HG03064 (cell line): Measurements from ENCODE around the gene S100A13.
"Not testable (repeated sequence)": the region's sequence is repeated elsewhere in the genome, so short reads cannot be mapped to it uniquely, and the experiment has no call there.

Experiments
- ATAC-seq: cut with Tn5 transposase; IDR thresholded peaks from one replicate; pipeline ENCODE4 v1.9.1; 2021; ENCODE audit warnings: low read depth; ENCODE audit not compliant: unreplicated experiment

S100A13 gene

DNA sequence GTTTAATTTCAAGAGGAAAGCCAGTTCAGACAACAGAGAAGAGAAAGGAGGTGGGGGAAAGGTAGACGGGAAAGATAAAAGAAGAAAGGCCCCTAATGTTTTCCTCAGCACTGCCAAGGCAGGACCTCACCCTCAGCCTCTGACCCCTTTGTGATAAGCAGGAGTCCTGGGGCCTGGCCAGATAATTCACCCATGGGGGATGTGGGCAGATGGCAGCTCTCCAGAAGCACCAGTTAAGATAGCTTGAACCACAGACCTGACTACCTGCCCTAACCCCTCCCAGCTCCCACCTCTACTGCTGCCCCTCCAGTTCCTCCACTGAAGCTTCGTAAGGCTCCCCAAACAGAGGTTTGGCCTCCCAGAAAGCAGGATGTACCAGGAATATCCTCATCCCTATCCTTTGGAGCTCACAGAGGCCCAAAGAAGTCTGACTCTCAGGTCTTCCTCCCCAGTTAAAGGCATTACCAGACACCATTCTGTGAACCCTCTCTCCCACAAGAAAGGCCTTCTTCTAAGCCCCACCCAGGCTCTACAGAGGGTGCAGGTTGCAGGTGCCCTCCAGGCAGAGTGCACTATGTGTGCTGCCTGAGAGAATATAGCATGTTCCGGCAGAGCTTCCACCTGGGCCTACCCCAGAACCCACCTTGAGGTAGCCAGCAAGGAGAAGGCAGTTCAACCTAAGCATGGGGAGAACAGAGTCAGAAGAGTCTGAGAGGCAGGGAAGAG lies 22.0 kb upstream of the S100A13 start:
- ATAC-seq: no peak

DNA sequence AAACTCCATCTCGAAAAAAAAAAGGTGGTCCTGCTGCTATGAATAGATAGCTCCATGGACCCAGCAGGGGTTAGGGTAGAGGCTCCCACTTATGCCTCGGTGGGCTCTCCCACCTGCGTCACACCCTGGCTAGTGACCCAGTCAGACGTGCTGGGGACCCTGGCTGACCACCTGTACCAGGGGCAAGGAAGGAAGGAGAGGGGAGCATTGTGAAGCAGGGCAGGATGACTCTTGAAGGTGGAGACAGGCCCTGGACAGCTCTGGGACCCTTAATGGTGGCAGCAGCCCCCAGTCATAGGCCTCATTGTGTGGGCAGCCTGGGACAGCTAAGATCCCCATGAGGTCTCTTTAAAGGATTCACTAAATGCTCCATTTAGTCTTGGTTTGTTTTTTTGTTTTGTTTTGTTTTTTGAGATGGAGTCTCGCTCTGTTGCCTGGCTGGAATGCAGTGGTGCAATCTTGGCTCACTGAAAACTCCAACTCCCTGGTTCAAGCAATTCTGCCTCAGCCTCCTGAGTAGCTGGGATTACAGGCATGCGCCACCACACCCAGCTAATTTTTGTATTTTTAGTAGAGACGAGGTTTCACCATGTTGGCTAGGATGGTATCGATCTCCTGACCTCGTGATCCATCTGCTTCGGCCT lies 20.8 kb upstream of the S100A13 start:
- no peak for ATAC-seq

DNA sequence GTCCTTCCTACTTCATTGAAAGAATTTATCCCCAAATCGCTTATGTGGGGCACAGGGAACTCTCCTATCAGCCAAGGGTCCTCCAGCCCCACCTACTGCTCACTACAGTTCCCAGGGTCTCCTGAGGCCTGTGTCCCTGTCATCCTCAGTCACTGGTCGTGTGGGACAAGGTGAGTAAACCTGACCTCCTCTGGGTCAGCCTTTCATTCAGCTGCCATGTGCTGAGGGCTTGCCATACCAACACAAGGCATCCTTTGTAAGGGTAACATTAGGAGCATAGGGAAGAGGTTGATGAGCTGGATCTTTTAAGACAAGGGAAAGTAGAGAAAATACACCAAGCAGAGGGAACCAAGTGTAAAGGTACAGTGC lies 20.0 kb upstream of the S100A13 start:
- no peak for ATAC-seq

DNA sequence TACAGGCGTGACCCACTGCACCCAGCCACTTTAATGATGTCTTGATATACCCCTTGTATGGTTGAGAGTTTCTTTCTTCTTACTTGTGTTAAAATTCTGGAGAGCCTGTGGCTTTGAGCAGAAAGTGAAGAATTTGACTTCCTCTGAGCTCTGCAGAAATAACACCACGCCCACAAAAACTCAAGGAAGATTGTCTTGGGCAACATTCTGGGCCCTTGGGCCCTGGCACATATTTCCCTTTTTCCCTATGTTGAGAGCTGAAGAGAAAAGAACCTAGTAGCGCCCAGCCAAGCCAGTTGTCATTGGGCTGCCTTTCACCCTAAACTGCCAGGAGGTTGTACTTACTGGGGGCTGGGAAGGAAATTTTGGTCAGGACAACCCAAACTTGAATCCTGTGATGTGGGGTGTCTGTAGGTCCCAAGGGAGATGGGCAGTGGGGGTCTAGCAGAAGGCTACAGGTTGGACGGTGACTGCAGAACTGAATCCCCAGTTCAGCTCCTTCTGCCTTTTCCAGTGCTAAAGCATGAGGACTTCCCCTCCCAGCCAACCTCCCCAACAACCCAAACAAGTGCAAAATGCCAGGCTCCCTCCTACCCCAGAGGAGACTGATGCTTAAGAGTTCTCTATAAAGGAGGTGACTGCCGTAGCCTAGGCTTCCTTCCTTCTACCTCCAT lies 19.5 kb upstream of the S100A13 start:
- no peak for ATAC-seq

DNA sequence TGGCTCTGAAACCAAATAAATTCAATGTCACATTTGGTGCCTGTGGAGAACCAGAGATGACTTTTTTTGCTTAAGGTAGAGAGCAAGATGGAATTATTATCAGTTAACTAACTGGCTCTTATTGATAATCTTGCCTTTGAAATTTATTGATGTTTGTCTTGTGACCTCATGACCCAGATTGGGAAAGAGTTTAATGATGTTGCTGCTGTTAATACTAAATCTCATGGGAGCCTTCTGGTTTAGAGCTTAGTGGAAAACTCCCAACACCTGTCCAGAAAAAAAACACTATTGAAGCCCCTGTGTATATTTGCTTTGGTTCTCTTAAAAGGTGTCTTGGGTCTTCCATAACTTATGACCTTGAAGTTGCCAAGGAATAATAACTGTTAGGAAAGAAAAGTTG lies 16.5 kb upstream of the S100A13 start:
- no peak for ATAC-seq

DNA sequence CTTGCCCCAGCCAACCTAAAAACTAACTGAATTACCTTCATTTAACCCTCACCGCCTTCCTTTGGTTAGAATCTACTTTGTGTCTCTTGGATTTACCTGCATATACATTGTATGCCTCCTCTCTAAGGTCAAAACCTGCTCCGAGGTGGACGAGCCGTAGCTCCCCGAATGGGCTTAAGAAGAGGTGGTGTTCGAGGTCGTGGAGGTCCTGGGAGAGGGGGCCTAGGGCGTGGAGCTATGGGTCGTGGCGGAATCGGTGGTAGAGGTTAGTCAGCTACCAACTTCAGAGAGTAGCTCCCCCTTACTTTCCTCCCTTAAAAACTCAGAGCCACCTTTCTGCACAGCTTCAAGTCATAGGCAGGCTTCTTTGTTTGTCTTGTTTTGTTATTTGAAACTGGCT lies 15.8 kb upstream of the S100A13 start:
- ATAC-seq: no peak

DNA sequence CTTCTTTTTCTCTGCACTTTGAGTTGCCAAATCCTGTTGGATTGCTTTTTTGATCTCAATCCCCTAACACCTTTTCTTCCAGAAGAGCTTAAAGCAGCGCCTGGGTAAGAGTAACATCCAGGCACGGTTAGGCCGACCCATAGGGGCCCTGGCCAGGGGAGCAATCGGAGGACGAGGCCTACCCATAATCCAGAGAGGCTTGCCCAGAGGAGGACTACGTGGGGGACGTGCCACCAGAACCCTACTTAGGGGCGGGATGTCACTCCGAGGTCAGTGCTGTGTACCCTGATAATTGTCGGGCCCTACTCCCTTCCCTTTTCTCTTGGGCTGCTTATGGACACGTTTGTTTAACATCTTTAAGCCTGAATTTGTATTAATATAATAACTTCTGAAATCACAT lies 14.9 kb upstream of the S100A13 start:
- ATAC-seq: no peak

DNA sequence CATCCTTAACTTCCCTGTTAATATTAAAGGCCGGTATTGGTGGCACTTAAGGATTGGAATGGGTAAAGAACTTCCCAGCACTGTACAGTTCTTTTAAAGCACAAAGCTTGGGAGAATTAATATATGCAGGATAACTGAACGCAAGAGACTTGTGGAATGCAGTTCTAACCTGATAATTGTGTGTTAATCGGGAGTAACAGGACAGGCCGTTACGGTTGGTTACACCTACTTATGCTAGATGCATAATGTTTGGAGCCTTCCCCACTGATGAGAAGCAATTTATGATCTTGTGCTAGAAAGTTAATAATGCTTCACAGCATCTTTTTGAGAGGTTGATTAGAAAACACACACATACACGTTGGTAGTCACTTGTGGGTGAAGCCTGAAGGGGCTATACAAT lies 13.6 kb upstream of the S100A13 start:
- no peak for ATAC-seq

DNA sequence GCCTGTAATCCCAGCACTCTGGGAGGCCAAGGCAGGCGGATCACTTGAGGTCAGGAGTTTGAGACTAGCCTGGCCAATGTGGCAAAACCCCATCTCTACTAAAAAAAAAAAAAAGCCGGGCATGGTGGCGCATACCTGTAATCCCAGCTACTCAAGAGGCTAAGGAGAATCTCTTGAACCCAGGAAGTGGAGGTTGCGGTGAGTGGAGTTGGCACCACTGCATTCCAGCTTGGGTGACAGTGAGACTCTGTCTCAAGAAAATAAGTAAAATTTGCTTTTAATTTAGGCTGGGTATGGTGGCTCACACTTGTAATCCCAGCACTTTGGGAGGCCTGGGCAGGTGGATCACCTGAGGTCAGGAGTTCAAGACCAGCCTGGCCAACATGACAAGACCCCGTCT lies 12.9 kb upstream of the S100A13 start:
- ATAC-seq: not testable (repeated sequence)

DNA sequence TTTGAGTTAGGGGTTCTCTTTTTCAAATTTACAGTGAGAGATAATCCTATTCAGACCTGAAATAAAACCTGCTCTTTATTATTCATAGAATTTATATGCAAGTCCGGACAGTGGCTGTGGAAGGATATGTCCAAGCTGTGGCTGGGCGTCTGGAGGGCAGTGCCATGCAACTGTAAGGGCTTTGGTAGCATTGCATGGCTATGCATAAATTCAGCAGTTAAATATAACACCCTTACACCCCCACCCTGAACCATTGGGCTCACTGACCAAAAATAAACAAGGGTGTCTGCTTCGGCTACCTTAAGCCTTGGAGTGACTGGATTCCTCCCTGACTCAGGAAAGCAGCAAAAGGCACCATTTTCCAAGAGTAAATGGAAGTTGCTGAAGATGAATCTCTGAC lies 12.0 kb upstream of the S100A13 start:
- no peak for ATAC-seq

DNA sequence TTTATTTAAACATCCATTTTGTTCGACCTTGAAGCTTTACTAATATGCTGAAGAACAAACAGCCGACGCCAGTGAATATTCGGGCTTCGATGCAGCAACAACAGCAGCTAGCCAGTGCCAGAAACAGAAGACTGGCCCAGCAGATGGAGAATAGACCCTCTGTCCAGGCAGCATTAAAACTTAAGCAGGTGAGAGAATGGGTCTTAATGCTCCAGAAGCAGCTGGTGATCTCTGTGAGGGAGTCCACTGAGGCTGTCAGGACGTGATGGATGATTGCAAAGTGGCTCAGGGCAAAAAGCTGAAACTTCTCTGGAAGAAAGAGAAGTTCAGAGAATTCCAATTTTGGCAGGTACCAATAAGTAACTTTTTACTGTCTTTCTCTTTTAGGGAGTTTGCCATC lies 11.0 kb upstream of the S100A13 start:
- ATAC-seq: no peak

DNA sequence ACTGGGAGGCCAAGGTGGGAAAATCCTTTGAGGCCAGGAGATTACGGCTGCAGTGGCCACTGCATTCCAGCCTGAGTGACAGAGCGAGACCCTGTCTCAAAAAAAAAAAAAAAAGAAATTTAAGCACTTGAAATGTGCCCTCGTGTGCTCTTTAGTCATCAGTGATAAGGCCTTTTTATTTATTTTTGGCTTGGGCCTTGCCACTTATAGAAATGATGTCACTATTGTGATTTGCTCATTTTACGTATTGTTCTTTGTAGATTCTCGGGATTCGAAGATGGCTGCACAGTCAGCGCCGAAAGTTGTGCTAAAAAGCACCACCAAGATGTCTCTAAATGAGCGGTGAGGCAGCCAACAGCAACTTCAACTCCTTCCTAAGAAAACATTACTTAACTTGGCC lies 9.0 kb upstream of the S100A13 start:
- ATAC-seq: no peak

DNA sequence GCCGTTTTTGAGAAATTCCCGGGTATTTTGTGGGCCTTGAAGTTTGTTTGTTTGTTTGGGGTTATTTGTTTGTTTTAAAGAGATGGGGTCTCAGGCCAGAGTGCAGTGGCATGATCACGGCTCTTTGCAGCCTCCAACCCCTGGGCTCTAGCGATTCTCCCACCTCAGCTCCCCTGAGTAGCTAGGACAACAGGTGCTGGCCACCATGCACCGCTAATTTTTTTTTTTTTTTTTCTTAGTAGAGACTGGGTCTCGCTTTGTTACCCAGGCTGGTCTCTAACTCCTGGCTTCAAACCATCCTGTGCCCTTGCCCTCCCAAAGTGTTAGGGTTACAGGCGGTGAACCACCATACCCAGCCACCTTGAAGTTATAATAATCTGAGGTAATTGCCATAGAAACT lies 8.6 kb upstream of the S100A13 start:
- no peak for ATAC-seq

DNA sequence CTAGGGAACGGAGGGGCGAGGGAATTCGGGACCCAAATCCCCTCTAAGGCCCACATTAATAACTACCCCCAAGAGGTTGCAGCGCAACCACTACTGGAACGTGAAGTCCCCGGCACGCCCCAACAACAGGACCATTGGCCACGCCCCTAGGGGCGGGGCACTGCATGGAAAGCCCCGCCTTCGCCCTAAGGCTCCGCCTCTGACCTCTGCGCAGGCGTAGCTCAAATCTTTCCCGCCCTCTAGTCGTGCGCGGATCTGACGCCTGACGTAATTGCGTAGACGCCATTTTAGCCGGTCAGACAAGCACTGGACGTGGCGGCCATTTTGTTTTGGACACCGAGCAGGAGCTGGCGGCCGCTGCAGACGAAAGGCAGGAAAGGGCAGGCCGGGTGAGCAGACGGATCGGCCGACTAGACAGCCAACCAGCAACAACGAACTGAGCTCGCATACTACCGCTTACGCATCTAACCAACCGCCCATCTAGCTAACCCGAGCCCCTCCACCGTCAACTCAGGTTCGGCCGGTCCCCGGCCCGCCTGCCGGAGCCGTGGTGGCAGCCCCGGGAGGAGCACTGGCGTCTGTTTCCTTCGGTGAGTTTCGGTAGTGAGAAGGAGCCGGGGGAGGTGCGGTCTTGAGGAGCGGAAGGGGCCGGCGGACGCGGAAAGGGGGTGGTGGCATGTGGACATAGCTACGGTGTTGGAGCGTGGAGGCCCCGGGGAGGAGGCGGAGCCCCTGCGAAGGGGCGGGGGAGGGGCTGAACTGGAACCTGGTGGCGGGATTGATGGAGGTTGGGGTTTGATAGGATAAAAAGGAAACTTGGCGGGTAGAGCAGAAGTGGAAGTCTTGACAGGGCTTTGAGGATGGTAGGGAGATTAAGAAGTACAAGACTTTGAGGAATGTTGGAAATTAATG lies 6.7 kb upstream of the S100A13 start, which contains the start of gene CHTOP:
Gene CHTOP (plus strand): TSS at position 313 of the 912 bp plus-strand sequence. CDS start 2,523 bp downstream, outside the sequence.
- ATAC-seq: peak; percentile 78

DNA sequence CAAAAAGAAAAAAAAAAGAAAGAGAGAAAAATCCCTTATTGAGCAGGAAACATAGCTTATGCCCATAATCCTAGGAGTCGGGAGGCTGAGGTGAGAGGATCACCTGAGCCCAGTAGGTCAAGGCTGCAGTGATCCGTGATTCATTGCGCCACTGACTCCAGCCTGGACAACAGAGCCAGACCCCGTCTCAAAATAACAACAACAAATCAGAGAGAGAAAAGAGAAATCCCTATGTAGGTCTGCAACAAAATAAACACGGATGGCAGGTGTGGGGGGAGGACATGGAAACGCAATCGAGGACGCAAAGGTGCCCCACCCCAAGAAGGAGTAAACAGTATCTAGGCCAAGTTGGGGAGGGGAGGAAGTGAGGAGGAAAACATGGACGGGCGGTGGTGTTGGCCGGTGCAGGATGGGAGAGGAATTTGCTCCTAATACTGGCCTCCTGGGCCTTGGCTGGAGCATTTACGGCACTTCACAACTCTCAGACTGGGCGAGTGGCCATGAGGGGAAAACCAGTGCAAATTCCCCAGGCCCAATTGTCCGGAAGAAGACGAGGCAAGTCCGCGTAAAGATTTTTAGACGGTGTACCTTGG lies 6.0 kb upstream of the S100A13 start:
- ATAC-seq: no peak

DNA sequence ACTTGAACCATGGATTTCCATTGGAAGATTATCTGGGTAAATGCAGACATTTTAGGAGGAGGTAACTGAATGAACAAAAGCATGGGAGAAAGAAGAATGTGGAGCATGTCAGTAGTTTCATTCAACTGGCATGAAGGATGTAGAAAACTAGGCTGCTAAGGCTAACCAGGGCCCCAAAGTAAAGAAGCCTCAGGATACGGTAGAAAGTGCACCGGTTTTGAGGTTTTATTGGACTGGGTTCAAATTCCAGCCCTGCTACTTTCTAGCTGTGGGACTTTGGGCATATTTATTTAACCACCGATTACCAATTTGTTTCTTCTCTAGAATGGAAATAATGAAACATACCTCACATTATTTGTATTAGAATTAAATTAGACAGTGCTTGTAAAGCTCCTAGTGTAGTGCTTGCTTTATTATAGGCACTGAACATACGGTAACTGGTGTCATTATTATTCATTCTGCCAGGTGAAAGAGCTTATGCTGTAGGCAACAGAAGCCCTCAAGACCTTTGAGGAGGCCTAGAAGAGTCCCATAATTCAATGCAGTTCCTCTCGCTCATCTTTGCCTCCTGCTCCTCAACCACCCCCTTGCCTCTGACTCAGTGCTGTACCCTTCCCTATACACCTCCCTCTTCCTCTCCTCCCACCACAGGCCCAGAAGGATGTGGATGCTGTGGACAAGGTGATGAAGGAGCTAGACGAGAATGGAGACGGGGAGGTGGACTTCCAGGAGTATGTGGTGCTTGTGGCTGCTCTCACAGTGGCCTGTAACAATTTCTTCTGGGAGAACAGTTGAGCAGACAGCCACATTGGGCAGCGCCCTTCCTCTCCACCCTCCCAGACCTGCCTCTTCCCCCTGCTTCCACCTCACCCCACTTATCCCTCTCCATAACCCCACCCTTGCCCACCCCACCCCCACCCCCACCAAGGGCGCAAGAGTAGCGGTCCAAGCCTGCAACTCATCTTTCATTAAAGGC lies 4.0 kb upstream of the S100A13 start:
- no peak for ATAC-seq

DNA sequence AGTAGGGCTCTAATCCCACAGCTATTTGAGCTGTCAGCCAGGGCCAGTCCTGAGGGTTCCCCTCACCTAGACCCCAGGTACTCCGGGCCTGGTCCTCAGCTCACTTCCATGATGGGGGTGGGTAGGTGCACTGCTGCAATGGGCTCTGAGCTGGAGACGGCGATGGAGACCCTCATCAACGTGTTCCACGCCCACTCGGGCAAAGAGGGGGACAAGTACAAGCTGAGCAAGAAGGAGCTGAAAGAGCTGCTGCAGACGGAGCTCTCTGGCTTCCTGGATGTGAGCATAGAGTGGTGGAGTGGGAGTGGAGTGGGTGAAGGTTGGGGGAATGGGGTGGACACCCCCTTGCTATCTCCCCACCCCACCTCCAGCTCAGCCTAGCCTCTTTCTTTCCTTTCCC lies 3.1 kb upstream of the S100A13 start:
- ATAC-seq: no peak

DNA sequence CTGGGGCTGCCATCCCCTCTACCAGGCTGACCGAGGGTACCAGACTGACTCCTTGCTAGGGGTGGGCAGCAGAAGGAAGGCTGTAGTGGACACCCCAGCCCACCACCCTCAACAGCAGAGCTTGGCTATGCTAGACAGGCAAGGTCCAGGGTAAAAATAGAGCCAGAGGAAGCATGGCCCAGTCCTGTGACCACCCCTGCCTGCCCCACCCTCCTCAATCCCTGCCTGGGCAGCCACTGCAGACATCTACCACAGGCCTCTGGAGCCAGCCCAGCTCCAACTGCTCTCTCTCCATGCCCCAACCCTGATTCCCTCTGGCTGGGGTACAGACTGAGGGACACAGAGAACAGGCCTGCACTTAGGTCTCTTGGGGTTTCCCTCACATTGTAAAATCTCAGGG lies 2.7 kb upstream of the S100A13 start:
- no peak for ATAC-seq

DNA sequence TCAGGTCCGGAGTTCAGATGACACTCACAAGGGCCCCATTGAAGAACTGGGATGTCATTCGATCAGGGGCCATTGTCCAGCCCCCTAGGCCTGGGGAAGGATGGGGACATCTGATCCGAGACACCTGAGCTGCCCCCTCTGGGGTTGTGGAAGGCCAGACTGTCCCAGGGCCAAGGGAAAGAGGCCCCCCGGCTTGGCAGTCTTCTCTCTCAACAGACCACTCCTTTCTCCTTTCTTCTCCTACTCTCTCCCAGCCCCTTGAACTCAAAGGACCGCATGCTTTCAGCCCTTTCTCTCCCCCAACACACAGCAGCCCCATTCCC lies 2.0 kb upstream of the S100A13 start:
- ATAC-seq: no peak
